ENCODE data around the gene SEMA3A. TPM values are rescaled to one million over a fixed set of nuclear protein-coding genes. Genes with fewer than 3 reads are reported as not detected.

Gene SEMA3A
- total RNA-seq, 4 donors from 2014 or later, result 2.9 to 42.5 (median 25.7) TPM

DNA sequence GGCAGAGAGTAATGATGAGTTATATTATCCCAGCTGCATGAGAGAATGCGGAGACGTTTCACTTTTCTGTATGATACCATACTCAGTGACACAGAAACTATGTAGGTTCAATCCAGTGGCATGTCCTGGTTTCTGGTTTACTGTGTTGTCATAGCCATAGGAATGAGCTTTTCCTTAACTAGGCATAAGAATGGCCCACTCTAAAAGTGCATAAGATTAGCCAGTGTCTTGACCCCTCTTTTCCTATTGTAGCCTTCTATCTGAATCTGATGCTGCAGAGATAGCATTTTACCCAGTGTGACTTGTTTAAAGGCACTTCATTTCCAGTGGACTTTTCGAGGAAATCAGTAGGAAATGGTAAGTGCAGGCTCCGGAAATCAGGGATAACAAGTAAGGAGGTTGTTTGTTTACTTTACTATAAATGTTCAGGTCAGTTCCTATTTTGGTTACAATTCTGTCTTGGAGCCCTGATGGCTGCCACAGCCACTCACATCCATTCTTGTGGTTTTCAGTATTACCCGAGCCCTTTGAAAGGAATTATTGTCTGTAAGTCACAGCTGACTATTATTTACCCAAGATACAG is 70.5 kb downstream of the SEMA3A start:
- TF ChIP-seq CTCF (IDR thresholded peaks at IDR 0.05; ENCODE audit: low read depth), result no peak

DNA sequence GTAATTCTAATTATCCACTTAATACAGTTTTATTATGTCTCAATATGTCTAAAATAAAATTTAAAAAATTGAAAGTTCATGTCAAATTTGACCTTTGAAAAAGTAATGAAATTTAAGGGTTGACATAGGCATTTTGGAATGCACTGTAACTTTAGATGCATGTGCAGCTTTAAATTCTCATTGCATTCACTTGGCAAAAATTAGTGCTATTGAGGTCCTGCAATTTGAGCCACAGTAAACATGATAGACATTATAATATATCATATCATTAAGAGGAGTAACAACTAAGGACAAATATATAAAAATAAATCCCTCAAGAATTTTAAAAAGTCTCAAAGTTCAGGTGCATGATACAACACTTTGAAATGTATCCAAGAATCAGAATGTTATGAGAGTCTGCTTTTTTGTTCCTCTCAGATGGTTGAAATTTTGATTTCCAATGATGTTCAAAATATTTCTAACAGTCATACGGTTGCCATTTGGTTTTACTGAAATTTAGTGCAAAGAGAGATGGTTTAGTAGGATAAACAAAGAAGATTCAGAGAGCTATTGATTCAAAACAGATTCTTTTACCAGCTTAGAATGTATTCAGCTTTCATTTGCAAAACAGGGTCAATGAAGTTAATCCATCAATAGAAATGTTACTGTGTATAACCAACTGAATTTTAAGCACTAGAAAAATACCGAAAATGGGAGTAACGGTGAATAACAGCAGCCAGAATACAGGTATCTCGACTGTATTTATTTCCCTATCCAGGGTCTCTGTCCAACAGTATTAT is 71.8 kb downstream of the SEMA3A start:
- no peak for TF ChIP-seq CTCF (IDR thresholded peaks at IDR 0.05; ENCODE audit: low read depth)

GRCh38 chr7:84117304-84117703 is 77.3 kb downstream of the SEMA3A start:
- TF ChIP-seq CTCF (IDR thresholded peaks at IDR 0.05; ENCODE audit: low read depth), result no peak

DNA sequence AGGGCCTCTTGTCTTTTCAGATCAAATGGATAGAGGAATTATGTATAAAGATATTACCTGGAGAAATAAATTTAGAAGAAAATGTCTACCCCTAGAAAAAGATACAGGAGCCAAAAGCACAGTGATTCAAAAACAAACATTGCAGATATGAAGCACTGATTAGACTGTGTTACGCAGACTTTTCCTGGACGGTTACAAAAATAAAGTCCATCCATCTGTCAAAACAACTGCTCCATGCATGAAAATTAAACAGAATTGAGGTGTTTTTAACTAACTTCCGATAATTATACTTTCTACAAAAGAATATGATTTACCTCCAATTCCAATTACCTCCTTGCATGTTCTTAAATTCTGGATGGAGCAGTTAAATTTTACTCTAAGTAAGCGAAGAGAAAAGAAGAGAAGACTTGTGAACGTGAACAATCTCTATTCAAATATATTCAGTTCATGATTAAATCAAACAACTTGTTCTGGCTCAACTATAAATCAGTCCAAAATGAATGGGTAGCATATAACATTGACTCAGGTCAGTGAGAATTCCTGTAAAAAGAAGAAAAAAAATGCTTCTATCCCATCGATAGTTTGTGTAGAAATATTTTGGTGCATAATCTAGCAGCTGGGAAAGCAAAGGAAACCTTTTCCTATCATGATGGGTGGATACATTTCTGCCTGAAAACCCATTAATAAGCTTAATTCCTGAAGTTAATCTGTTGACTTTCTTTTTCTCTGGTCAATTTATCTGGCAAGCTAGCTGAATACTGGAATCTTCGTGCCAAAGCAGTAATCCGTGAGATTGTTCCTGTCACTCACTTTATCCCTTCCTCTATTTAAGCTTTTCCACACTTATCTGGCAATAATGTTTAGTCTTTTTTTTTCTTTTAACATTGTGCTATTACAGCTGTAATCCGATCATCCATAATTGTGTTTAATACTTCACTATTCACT is 80.4 kb downstream of the SEMA3A start:
- TF ChIP-seq CTCF (IDR thresholded peaks at IDR 0.05; ENCODE audit: low read depth), result no peak

GRCh38 chr7:84113286-84113685 is 81.3 kb downstream of the SEMA3A start:
- no peak for TF ChIP-seq CTCF (IDR thresholded peaks at IDR 0.05; ENCODE audit: low read depth)

DNA sequence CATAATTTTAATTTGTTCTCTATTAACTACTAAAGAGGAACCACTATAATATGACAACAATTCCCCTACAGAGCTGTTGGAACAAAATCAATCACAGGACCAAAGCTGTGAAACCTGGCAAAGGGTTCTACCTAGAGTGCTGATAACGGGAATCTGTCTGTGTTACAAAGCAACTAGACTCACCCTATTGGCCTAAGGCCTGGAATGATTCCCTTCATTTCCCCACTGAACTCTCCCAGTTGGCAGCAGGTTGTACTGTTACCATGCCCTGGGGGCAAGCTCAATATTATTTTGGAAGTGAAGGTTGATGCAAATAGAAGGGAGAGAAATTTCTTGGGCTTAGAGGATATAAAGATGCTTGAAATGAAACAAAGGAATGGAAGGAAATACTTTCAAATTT is 81.8 kb downstream of the SEMA3A start:
- TF ChIP-seq CTCF (IDR thresholded peaks at IDR 0.05; ENCODE audit: low read depth), result no peak

DNA sequence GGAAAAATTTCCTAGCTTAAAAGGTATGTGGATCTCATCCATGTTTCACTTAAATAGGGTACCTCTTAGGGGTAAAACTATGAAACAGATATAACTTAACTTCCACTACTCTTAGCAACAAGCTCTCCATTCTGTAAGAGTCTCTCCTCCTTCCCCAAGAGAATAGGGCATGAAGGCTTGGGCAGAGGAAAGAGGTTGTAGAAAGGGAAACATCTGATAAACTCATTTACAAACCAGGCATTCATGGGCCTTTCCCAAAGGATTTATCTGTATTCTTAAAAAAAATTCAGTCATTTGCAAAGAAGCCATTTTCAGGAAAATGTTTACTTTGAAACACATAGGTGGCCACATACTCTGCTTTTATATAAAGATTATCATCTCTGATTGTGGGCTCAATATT is 82.7 kb downstream of the SEMA3A start:
- no peak for TF ChIP-seq CTCF (IDR thresholded peaks at IDR 0.05; ENCODE audit: low read depth)
